Stimulated activated CD4-positive, alpha-beta T cell treated with anti-CD3 and anti-CD28 coated beads, Interleukin-4, amount 100 ng/mL, for 1 hour (primary cell): ENCODE results near the gene SLC36A1.
"Not testable (repeated sequence)": the region's sequence is repeated elsewhere in the genome, so short reads cannot be mapped to it uniquely, and the experiment has no call there.

ENCODE experiments used
- DNase-seq: peaks from one replicate; pipeline ENCODE4 v3.0.0-alpha.2; 2020

The SLC36A1 gene

GRCh38 chr5:151447174-151448037, at the start of gene SLC36A1:
Gene SLC36A1, plus strand, starts transcription at chr5:151447603. Its CDS starts 11,190 bp downstream, at chr5:151458793.
- DNase-seq: peak; percentile 98

GRCh38 chr5:151405334-151406160, 41.9 kb upstream of the SLC36A1 start:
- DNase-seq: no peak

GRCh38 chr5:151406322-151406947, 41.0 kb upstream of the SLC36A1 start:
- no peak for DNase-seq

- no peak for DNase-seq
These were observed 38.7 kb upstream of the SLC36A1 start for GRCh38 chr5:151408591-151409230.

- DNase-seq: no peak
These were observed 33.6 kb upstream of the SLC36A1 start for GRCh38 chr5:151413800-151414199.

DNA sequence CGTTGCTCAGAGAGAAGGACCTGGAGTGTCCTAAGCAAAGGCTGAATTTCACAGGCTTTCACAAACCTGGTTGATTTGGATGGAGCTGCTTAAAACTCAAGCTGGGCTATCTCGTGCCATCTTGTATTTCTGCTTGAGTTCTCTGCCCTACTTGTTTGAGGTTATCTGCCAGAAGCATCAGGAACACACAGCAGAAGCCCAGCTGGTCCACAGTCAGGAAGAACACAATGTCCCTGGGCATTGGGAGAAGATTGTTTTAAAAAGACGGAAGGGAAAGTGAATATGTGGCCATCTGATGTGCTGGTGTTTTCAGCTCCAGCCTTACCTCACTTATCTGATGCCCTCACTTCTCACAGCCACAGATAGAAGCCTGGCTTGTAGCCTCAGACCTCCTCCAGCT, 32.9 kb upstream of the SLC36A1 start:
- no peak for DNase-seq

GRCh38 chr5:151417712-151418111, 29.7 kb upstream of the SLC36A1 start:
- DNase-seq: no peak

DNA sequence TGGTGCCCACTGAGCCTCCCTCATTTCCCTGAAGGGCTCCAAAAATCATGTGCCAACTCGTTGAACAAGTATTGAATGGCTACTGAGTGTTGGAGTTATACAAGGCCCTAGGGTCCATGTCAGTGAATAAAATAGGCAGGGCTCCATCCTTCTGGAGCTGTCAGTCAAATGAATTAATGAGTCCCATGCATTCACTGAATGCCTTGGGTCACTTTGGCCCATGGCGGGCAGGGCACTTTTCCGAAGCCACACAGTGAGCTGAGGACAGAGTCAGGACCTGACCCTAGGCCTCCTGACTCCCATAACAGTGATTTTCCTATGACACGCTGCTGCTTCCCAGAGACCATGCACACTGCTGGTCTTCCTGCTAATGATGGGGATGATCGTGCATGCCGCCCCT, 27.3 kb upstream of the SLC36A1 start:
- DNase-seq: no peak

GRCh38 chr5:151424892-151425523, 22.4 kb upstream of the SLC36A1 start:
- no peak for DNase-seq

DNA sequence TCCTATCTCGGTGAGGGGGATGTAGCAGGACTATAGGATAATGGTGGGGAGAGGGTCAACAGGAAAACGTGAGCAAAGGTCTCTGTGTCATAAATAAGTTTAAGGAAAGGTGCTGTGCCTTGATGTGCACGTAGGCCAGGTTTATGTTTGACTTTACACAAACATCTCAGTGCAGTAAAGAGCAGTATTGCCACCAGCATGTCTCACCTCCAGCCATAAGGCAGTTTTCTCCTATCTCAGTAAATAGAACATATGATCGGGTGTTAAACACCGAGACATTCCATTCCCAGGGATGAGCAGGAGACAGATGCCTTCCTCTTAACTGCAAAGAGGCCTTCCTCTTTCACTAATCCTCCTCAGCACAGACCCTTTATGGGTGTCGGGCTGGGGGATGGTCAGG, 21.1 kb upstream of the SLC36A1 start:
- not testable (repeated sequence) for DNase-seq

DNA sequence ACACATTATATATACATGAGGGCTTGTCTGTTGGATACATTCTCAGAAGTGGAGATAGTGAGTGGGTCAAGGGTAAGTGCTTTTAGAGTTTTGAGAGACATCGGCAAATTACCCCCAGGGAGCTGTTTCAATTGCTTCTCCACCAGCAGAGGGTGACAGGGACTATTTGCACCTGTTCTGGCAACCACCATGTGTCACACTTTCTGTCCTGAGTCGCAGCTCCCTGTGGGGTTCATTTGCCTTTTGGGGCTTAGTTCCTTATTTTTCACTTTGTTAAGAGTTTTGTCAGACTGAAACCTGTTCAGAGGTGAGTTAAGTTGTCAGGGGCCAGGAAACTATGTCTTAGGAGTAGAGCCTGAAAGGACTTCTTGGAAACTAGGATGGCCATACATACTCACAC, 20.1 kb upstream of the SLC36A1 start:
- no peak for DNase-seq

DNA sequence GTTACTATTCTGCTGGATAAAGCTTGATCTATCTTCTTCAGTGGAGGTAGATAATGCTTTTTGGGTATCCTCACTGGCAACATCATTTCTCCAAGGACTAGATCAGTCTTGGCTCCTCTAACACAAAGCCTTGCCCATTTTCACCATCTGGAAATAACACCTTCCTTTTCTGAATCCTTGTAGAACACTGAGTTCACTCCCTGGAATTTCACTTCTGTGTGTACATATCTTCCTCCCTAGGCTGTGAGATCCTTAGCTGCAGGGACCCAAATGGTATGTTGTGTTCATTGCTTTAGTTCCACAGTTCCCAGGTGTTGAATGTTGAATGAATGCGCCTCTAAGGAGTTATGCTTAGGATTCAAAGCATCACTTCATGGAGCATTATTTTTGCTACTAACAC, 16.7 kb upstream of the SLC36A1 start:
- no peak for DNase-seq

DNA sequence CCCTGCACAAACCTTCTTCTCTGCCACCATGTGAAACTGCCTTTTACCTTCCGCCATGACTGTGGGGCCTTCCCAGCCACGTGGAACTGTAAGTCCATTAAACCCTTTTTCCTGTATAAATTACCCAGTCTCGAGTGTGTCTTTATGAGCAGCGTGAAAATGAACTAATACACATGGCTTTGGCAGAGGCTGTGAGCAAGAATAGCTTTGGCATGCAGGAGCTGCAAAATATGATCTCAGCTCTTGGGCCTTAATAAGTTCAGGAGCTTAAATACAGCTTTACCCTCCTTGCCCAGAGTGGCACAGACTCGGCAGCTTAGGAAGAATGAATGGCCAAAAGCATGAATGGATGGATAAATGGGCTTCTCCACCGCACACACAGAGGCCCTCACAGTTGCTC, 15.7 kb upstream of the SLC36A1 start:
- DNase-seq: no peak

GRCh38 chr5:151432210-151432609, 15.2 kb upstream of the SLC36A1 start:
- no peak for DNase-seq

GRCh38 chr5:151434570-151435237, 12.7 kb upstream of the SLC36A1 start:
- no peak for DNase-seq

DNA sequence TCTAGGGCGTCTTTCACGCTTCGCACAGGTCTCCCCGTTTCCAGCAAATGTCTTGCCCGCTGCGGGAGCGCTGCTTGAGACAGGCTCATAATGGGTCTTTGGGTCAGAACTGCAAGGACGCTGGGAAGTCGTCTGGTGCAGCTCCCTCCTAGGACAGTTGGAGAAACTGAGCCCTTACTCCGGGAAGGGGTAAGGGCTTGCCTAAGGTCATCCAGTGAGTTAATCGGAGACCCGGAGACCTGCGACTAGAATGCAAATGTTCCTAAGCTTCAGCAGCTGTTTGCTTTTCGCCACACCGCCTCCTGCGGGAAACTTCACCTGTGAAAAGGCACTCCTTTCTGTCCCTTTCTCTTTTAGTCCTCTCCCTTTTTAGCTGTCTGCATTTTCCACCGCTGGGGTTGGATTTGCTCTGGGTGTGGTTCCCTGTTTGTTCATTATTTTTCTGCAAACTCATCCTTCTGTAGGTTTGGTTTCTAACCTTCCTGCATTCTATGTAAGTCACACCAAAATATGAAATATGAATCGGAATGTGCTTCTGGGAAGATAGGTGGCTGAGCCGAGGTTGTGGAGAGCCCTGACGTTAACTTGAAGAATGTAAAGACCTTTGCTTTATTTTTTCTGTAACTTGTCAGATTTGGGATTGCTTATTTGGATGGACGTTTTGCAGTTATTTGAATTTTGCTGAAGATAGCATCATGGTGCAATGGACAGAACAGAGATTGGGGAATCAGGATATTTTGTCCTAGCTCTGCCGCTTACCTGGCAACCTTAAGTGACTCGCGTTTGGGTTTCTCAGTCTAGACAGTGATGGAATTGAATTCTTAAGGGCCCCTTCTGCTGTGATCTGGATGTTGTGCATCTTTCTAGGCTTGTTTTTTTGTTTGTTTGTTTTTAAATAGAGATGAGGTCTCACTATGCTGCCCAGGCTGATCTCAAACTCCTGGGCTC, 909 bp downstream of the SLC36A1 start:
- DNase-seq: no peak

- no peak for DNase-seq
These were observed 1.9 kb downstream of the SLC36A1 start for GRCh38 chr5:151449297-151449696.

DNA sequence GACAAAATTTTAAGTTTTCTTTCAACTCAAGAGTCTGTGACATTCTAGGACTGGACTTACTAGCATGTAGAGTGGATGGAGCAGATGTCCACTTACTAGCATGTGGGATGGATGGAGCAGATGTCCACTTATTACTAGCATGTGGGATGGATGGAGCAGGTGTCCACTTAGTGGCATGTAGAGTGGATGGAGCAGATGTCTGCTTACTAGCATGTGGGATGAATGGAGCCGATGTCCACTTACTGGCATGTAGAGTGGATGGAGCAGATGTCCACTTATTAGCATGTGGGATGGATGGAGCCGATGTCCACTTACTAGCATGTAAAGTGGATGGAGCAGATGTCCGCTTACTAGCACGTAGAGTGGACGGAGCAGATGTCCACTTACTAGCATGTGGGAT, 2.4 kb downstream of the SLC36A1 start:
- no peak for DNase-seq

DNA sequence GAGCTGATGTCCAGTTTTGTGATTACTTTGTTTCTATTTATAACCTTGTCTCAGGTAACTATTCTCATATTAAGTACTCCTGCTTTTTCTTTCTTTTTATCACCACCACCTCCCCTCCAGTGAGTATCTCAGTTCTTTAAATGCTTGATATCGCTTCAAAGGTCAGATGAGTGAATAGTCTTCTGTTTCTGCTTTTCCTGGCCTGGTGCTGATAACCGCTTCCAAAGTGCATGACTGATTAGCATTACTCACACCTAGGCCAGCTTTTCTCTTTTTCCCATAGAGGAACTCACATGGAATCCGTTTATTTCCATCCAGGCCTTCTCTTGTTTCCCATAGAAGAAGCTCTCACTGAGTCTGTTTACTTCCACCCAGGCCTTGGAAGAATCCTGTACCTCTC, 3.2 kb downstream of the SLC36A1 start:
- DNase-seq: no peak

DNA sequence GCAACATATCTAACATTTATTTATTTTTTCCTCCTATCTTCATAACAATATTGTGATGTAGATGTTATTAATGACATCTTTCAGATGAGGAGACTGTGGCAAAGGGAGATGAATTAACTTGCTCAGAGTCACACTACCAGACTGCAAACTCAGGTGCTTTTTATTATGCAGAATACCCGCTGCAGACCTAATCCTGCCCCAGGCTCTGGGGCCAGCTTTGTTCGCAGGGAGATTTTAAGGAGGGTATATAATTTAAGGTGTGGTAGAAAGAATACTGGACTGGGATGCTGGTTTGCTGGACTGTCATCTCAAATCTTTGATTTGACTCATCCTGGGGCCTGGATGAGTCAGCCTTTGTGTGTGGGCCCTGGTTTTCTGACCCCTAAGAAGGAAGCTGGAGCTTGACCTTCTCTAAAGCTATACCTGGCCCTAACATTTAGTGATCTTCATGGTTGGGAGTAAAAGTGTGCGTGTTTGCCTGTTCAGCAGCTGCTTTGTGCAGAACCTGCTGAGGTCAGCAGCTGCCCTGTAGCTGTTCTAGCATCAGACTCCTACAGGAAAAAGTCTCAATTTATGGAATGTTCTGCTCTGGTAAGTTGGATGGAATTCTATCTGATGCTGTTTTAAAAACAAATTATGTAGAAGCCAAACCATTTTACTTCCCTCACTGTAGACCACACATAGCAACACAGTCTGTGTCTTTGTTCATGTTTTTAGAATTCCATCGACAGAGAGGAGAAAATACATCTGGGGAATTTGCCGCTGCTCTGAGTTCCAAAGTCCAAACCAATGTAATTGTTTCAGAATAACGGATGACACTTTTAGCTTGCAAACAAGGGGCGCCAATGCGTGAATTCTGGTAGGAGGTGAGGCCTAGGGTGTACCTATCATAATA, 4.5 kb downstream of the SLC36A1 start:
- no peak for DNase-seq
